H1 (cell line): ENCODE data around the gene FLT4. TPM values are rescaled to one million over a fixed set of nuclear protein-coding genes. Genes with fewer than 3 reads are reported as not detected.

Experiments used
- CTCF ChIA-PET: fragments of 300-600 bp; sonication (Branson Sonifier 250); formaldehyde crosslinking; loops from one replicate; lab custom pipeline; 2021; ENCODE audit not compliant: partially characterized antibody; lab: Charles Lee
- POLR2A ChIA-PET: fragments of 300-600 bp; sonication (Branson Sonifier 250); formaldehyde crosslinking; loops from one replicate; lab custom pipeline; 2021; ENCODE audit warnings: inconsistent platforms; ENCODE audit not compliant: partially characterized antibody; lab: Charles Lee
- DNase-seq, 2 experiments: peaks; one replicate each; pipeline versions ENCODE4 v3.0.0 to v3.0.0-alpha.2; 2010 to 2022; ENCODE audit warnings: low spot score in 2 of 2, low read depth in 1 of 2, mixed read lengths in 1 of 2
- FAIRE-seq: peaks from 2 replicates; lab custom pipeline; 2011; peaks lifted over from hg19 to GRCh38; lab: Jason Lieb, UNC
- H2AFZ ChIP-seq: 2 replicates; pipeline ENCODE4 v1.8.1; 2012; ENCODE audit warnings: low read length, inconsistent platforms
- H2AK5ac ChIP-seq: 2 replicates; pipeline ENCODE4 v1.6.1; 2013; ENCODE audit warnings: low read depth, low read length
- H2BK120ac ChIP-seq: replicated peaks from 2 replicates; pipeline ENCODE3; 2013; ENCODE audit warnings: low read depth, low read length, inconsistent platforms
- H2BK12ac ChIP-seq: 2 replicates; pipeline ENCODE4 v1.6.1; 2013; ENCODE audit warnings: low read depth, low read length
- H2BK15ac ChIP-seq: 2 replicates; pipeline ENCODE4 v1.6.1; 2013; ENCODE audit warnings: low read length
- H2BK20ac ChIP-seq: 2 replicates; pipeline ENCODE4 v1.6.1; 2013; ENCODE audit warnings: low read length
- H2BK5ac ChIP-seq: 2 replicates; pipeline ENCODE4 v1.6.1; 2013; ENCODE audit warnings: low read depth, low read length
- H3K14ac ChIP-seq: 2 replicates; pipeline ENCODE4 v1.6.1; 2013; ENCODE audit warnings: inconsistent platforms; ENCODE audit not compliant: insufficient read length
- H3K18ac ChIP-seq: 2 replicates; pipeline ENCODE4 v1.6.1; 2013; ENCODE audit warnings: low read length; ENCODE audit errors: extremely low read depth
- H3K23ac ChIP-seq: 2 replicates; pipeline ENCODE4 v1.6.1; 2013; ENCODE audit warnings: inconsistent platforms; ENCODE audit not compliant: insufficient read length
- H3K23me2 ChIP-seq: 2 replicates; pipeline ENCODE4 v1.6.1; 2013; ENCODE audit warnings: low read depth, low read length
- H3K27ac ChIP-seq: 2 replicates; pipeline ENCODE4 v1.6.1; 2011; ENCODE audit warnings: low read depth, low read length, inconsistent platforms
- H3K27me3 ChIP-seq, 4 experiments: replicated peaks in 1 of 4; 1 replicate in 1 of 4; 2 replicates in 3 of 4; pipeline versions ENCODE4 v1.6.1 to v1.8.1; 2011 to 2013; ENCODE audit warnings: low read length in 3 of 4, mild to moderate bottlenecking in 3 of 4, inconsistent platforms in 2 of 4, mixed read lengths in 2 of 4, moderate library complexity in 1 of 4; ENCODE audit not compliant: control insufficient read depth in 3 of 4, insufficient read depth in 3 of 4; ENCODE audit errors: extremely low read depth in 1 of 4
- H3K36me3 ChIP-seq, 4 experiments: 2 replicates each; pipeline versions ENCODE4 v1.6.1 to v1.8.1; 2011 to 2013; ENCODE audit warnings: mild to moderate bottlenecking in 4 of 4, low read length in 3 of 4, moderate library complexity in 2 of 4, control low read depth in 1 of 4, inconsistent platforms in 1 of 4; ENCODE audit not compliant: insufficient read depth in 4 of 4, control insufficient read depth in 2 of 4
- H3K4ac ChIP-seq: replicated peaks from 2 replicates; pipeline ENCODE3; 2013; ENCODE audit warnings: low read length, low read depth, mixed read lengths, inconsistent platforms; ENCODE audit not compliant: insufficient read length
- H3K4me1 ChIP-seq, 4 experiments: replicated peaks in 1 of 4; 1 replicate in 1 of 4; 2 replicates in 3 of 4; pipeline versions ENCODE4 v1.6.1 to v1.8.1; 2011 to 2013; ENCODE audit warnings: low read length in 3 of 4, inconsistent platforms in 2 of 4, mixed read lengths in 1 of 4; ENCODE audit not compliant: insufficient read depth in 4 of 4, control insufficient read depth in 3 of 4
- H3K4me2 ChIP-seq, 2 experiments: 2 replicates each; pipeline versions ENCODE4 v1.6.1 to v1.8.1; 2011 to 2013; ENCODE audit warnings: low read depth in 2 of 2, low read length in 2 of 2, control low read depth in 1 of 2, inconsistent platforms in 1 of 2, mild to moderate bottlenecking in 1 of 2; ENCODE audit not compliant: insufficient read depth in 1 of 2
- H3K4me3 ChIP-seq, 4 experiments: fragments of 200-600, 300-600 bp in 1 of 4; sonication (generic), shearing (Covaris generic), sonication (Bioruptor Twin) in 1 of 4; 2 replicates each; pipeline versions ENCODE4 v1.5.1 to v1.8.1; 2011 to 2016; ENCODE audit warnings: low read length in 4 of 4, low read depth in 3 of 4, control low read depth in 2 of 4, inconsistent platforms in 2 of 4, mild to moderate bottlenecking in 2 of 4, mixed read lengths in 1 of 4, moderate library complexity in 1 of 4; ENCODE audit not compliant: insufficient read depth in 2 of 4; ENCODE audit errors: extremely low read depth in 1 of 4
- H3K56ac ChIP-seq: replicated peaks from 2 replicates; pipeline ENCODE3; 2013; ENCODE audit warnings: low read depth, mild to moderate bottlenecking, mixed read lengths, low read length, inconsistent platforms; ENCODE audit not compliant: insufficient read length
- H3K79me1 ChIP-seq: 2 replicates; pipeline ENCODE4 v1.6.1; 2013; ENCODE audit warnings: low read depth, low read length, control low read depth
- H3K79me2 ChIP-seq, 2 experiments: 2 replicates each; pipeline versions ENCODE4 v1.6.1 to v1.8.1; 2012 to 2013; ENCODE audit warnings: low read length in 2 of 2, mild to moderate bottlenecking in 2 of 2, inconsistent platforms in 1 of 2; ENCODE audit not compliant: insufficient read depth in 2 of 2, control insufficient read depth in 1 of 2
- H3K9ac ChIP-seq, 4 experiments: replicated peaks in 1 of 4; 1 replicate in 1 of 4; 2 replicates in 3 of 4; pipeline versions ENCODE4 v1.6.1 to v1.8.1; 2011 to 2013; ENCODE audit warnings: low read depth in 3 of 4, low read length in 3 of 4, control low read depth in 2 of 4, mild to moderate bottlenecking in 2 of 4, moderate library complexity in 2 of 4, inconsistent platforms in 1 of 4; ENCODE audit errors: extremely low read depth in 1 of 4
- H3K9me3 ChIP-seq, 2 experiments: 2 replicates each; pipeline versions ENCODE4 v1.6.1 to v1.8.1; 2012 to 2013; ENCODE audit warnings: mild to moderate bottlenecking in 2 of 2, moderate library complexity in 2 of 2, control low read depth in 1 of 2, inconsistent platforms in 1 of 2, low read depth in 1 of 2, low read length in 1 of 2, mixed read lengths in 1 of 2; ENCODE audit not compliant: insufficient read depth in 2 of 2
- H4K20me1 ChIP-seq, 2 experiments: replicated peaks in 1 of 2; 2 replicates each; pipeline versions ENCODE3 to v1.8.1; 2011 to 2013; ENCODE audit warnings: inconsistent platforms in 2 of 2, low read length in 2 of 2, mild to moderate bottlenecking in 1 of 2; ENCODE audit not compliant: insufficient read depth in 2 of 2, control insufficient read depth in 1 of 2
- H4K5ac ChIP-seq: 2 replicates; pipeline ENCODE4 v1.6.1; 2013; ENCODE audit warnings: low read length, low read depth, mixed read lengths, inconsistent platforms; ENCODE audit not compliant: insufficient read length
- H4K8ac ChIP-seq: 2 replicates; pipeline ENCODE4 v1.8.0; 2013; ENCODE audit warnings: mild to moderate bottlenecking, moderate library complexity, low read length, inconsistent platforms; ENCODE audit not compliant: insufficient read depth; ENCODE audit errors: extremely low read depth
- H4K91ac ChIP-seq: replicated peaks from 2 replicates; pipeline ENCODE3; 2013; ENCODE audit warnings: low read length, mixed read lengths, inconsistent platforms; ENCODE audit not compliant: insufficient read length
- CHD1 ChIP-seq: IDR thresholded peaks from 2 replicates; pipeline ENCODE4 v1.6.1; 2012; ENCODE audit warnings: low read depth, low read length, improper control_type of control experiment
- CREB1 ChIP-seq: IDR thresholded peaks from 2 replicates; pipeline ENCODE4 v1.6.1; 2012; ENCODE audit warnings: inconsistent platforms
- EGR1 ChIP-seq: IDR thresholded peaks from 2 replicates; pipeline ENCODE4 v1.6.1; 2011; ENCODE audit warnings: low read depth, low read length, borderline replicate concordance
- GTF2F1 ChIP-seq: IDR thresholded peaks from 2 replicates; pipeline ENCODE4 v1.6.1; 2012; ENCODE audit warnings: low read depth, low read length, improper control_type of control experiment, borderline replicate concordance
- JUND ChIP-seq: IDR thresholded peaks from 2 replicates; pipeline ENCODE4 v1.6.1; 2011; ENCODE audit warnings: mild to moderate bottlenecking, improper control_type of control experiment, low read length
- POLR2A ChIP-seq, 2 experiments: IDR thresholded peaks; 1 replicate in 1 of 2; 2 replicates in 1 of 2; pipeline ENCODE4 v1.6.1; 2011; ENCODE audit warnings: low read depth in 2 of 2, low read length in 2 of 2, mild to moderate bottlenecking in 2 of 2; ENCODE audit errors: control extremely low read depth in 1 of 2
- POU5F1 ChIP-seq: IDR thresholded peaks from 2 replicates; pipeline ENCODE4 v1.6.1; 2011; ENCODE audit warnings: low read depth, mild to moderate bottlenecking, low read length, moderate library complexity
- SRF ChIP-seq: IDR thresholded peaks from 2 replicates; pipeline ENCODE4 v1.6.1; 2011; ENCODE audit warnings: mild to moderate bottlenecking, low read depth, low read length, moderate library complexity
- TEAD4 ChIP-seq: IDR thresholded peaks from 2 replicates; pipeline ENCODE4 v1.6.1; 2012; ENCODE audit warnings: low read depth, low read length, inconsistent platforms, mixed read lengths
- YY1 ChIP-seq: IDR thresholded peaks from 2 replicates; pipeline ENCODE4 v1.6.1; 2011; ENCODE audit warnings: low read depth, mild to moderate bottlenecking, low read length
- whole genome bisulfite sequencing, 2 experiments: shearing (Covaris generic) in 1 of 2; methylation state at CpG; one replicate each; pipeline versions ENCODE4 v1.1.6 to v1.1.7; 2013 to 2015; ENCODE audit warnings: low lambda C conversion rate in 2 of 2, mixed read lengths in 2 of 2, inconsistent platforms in 1 of 2, low coverage in 1 of 2, missing lambda C conversion rate in 1 of 2; ENCODE audit not compliant: insufficient replicate concordance in 2 of 2, insufficient coverage in 1 of 2, insufficient read length in 1 of 2; ENCODE audit errors: extremely low coverage in 1 of 2, missing lambda C conversion rate in 1 of 2; 5-methylcytosine and 5-hydroxymethylcytosine counted together
- polyA plus RNA-seq, 7 experiments: library from polyadenylated mRNA; depleted of rRNA in 3 of 7; stranded (reverse) in 5 of 7; unstranded in 2 of 7; fragments of >200 nt in 5 of 7; fragments of 200-250 nt in 2 of 7; gene quantifications; 1 replicate in 5 of 7; 2 replicates in 1 of 7; 4 replicates in 1 of 7; pipeline versions ENCODE4 v1.2.1 to v1.2.3, GENCODE V29; 2011 to 2013; ENCODE audit warnings: missing spikeins in 2 of 7, mixed read lengths in 2 of 7
- total RNA-seq: library from RNA; stranded (reverse); fragmentation: NEBNext Ultra II Directional; extraction: Animal tissue kit (Norgen Biotek cat#: 25700); gene quantifications from 2 replicates; pipeline ENCODE4 v1.2.1, GENCODE V29; 2021
- TF ChIP-seq, protein P1 (sequence below): IDR thresholded peaks from 2 replicates; pipeline ENCODE4 v1.6.1; 2012; ENCODE audit warnings: low read length, inconsistent platforms
- TF ChIP-seq, protein P2 (sequence below): IDR thresholded peaks from 2 replicates; pipeline ENCODE4 v1.6.1; 2012; ENCODE audit warnings: inconsistent platforms

The FLT4 gene
- total and polyA plus RNA-seq, 2 of the 8 experiments (the other 6 are each of a cell fraction or from before 2014, with no cell fraction given): 6.5 to 7.7 TPM

DNA sequence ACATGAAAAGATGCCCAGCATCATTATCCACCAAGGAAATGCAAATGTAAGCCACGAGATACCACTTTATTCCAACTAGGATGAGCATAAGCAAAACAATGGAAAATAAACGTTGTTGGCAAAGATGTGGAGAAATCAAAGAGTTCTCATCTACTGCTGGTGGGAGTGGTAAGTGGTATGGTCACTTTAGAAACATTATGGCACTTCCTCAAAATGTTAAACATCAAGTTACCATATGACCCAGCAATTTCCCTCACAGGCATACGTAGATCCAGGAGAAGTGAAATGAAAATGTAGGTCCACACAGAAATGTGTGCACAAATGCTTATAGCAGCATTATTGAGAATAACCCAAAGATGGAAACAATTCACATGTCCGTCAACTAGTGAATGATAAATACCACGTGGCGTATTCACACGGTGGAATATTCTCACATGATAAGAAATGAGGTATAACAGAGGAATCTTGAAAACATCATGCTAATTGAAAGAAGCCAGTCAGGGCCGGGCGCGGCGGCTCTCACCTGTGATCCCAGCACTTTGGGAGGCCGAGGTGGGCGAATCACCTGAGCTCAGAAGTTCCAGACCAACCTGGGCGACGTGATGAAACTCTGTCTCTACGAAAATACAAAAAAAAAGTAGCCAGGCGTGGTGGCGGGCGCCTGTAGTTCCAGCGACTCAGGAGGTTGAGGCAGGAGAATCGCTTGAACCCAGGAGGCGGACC lies 16.4 kb upstream of the FLT4 start:
- Histone ChIP-seq H3K79me2 (no peaks in the 10 kb centered on the region), H4K20me1 (no peaks in the 10 kb centered on the region), H2BK20ac (no peak overlapping the region), H2BK12ac (no peak overlapping the region), H2BK15ac (no peak overlapping the region), H2BK120ac (no peak overlapping the region), H4K5ac (no peak overlapping the region), H3K9me3 (no peaks in the 10 kb centered on the region), H4K91ac (no peak overlapping the region), H3K4ac (no peak overlapping the region), H3K27ac (no peak overlapping the region), H3K36me3 (no peaks in the 10 kb centered on the region), H2AK5ac (no peak overlapping the region), H3K23ac (no peak overlapping the region), H2BK5ac (no peak overlapping the region), H3K18ac (no peak overlapping the region), H3K79me1 (no peaks in the 10 kb centered on the region), H3K9ac (no peak overlapping the region), H3K4me2 (no peak overlapping the region), H3K23me2 (peaks cover 5% of the 10 kb centered on the region; the same call in 1 of the 2 replicates), H3K14ac (no peak overlapping the region), H3K56ac (no peak overlapping the region), H3K4me3 (no peak overlapping the region), H3K4me1 (peaks cover 0 to 3% (median 0%) of the 10 kb centered on the region in 4 experiments; a peak in 1 of 7 replicates), H4K8ac (no peak overlapping the region), H2AFZ (no peak overlapping the region), H3K27me3 (no peaks in the 10 kb centered on the region)
- WGBS, 2 experiments: 90% methylated on average over 21 of the region's 22 CpGs; no CpG with 5 or more reads in 1 of the 2 experiments
- DNase-seq: no peak
- CTCF ChIA-PET: interaction anchor here (1.0 to 1.3 kb wide), 2 partner anchors 23 to 47 kb away, joined by 3 to 4 read pairs; no protein-coding TSS in a partner anchor
- POLR2A ChIA-PET: no interaction called here
- TF ChIP-seq EGR1: no peak
- TF ChIP-seq, protein P1, sequence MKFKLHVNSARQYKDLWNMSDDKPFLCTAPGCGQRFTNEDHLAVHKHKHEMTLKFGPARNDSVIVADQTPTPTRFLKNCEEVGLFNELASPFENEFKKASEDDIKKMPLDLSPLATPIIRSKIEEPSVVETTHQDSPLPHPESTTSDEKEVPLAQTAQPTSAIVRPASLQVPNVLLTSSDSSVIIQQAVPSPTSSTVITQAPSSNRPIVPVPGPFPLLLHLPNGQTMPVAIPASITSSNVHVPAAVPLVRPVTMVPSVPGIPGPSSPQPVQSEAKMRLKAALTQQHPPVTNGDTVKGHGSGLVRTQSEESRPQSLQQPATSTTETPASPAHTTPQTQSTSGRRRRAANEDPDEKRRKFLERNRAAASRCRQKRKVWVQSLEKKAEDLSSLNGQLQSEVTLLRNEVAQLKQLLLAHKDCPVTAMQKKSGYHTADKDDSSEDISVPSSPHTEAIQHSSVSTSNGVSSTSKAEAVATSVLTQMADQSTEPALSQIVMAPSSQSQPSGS: no peak
- TF ChIP-seq YY1: no peak
- TF ChIP-seq CHD1: no peak
- TF ChIP-seq POLR2A (IDR thresholded peaks at IDR 0.05; ENCODE audit: control extremely low read depth in 1 of 2, low read depth in 2 of 2, low read length in 2 of 2): no peak
- no peak for TF ChIP-seq GTF2F1
- no peak for TF ChIP-seq CREB1
- TF ChIP-seq JUND: no peak
- TF ChIP-seq POU5F1: no peak
- no peak for TF ChIP-seq SRF
- TF ChIP-seq, protein P2, sequence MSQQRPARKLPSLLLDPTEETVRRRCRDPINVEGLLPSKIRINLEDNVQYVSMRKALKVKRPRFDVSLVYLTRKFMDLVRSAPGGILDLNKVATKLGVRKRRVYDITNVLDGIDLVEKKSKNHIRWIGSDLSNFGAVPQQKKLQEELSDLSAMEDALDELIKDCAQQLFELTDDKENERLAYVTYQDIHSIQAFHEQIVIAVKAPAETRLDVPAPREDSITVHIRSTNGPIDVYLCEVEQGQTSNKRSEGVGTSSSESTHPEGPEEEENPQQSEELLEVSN: no peak
- no peak for TF ChIP-seq TEAD4
- no peak for FAIRE-seq
